Muscle of back (tissue), 11 donors: Measurements from ENCODE around the gene RDH5. TPM values are rescaled to one million over a fixed set of nuclear protein-coding genes. Genes with fewer than 3 reads are reported as not detected.

Experiments used
- DNase-seq, 3 donors: peaks; one replicate each; pipeline versions ENCODE4 v3.0.0 to v3.0.0-alpha.2; 2013
- polyA plus RNA-seq, 10 donors: library from polyadenylated mRNA; unstranded; fragments of 120-200 nt; gene quantifications; one replicate each; pipeline ENCODE4 v1.2.1, GENCODE V29; 2013; ENCODE audit not compliant: insufficient read length in 10 of 10

Gene RDH5
- polyA plus RNA-seq, 10 donors: 9.3 to 49.9 (median 19.5) TPM

GRCh38 chr12:55727643-55728185 lies 7.5 kb downstream of the RDH5 start:
- DNase-seq: peak in 1 of 3 donors; percentile 75

GRCh38 chr12:55728186-55728938 lies 8.2 kb downstream of the RDH5 start:
- DNase-seq: peak in 2 of 3 donors; percentile 89 to 93

- DNase-seq: peak; percentile 94 to 97 (median 97)
These were observed 9.0 kb downstream of the RDH5 start, which contains the start of gene CD63 for GRCh38 chr12:55728939-55729818. CD63 (minus strand) TSS chr12:55729009; CDS start chr12:55728341, 668 bp downstream.

GRCh38 chr12:55729819-55730818 lies 9.9 kb downstream of the RDH5 start:
- no peak for DNase-seq

GRCh38 chr12:55732288-55732687 lies 12.1 kb downstream of the RDH5 start:
- DNase-seq: no peak

GRCh38 chr12:55733021-55733555 lies 12.9 kb downstream of the RDH5 start:
- DNase-seq: no peak

GRCh38 chr12:55733858-55734257 lies 13.7 kb downstream of the RDH5 start:
- DNase-seq: no peak

- no peak for DNase-seq
These were observed 14.4 kb downstream of the RDH5 start for GRCh38 chr12:55734595-55734994.

- no peak for DNase-seq
These were observed 15.9 kb downstream of the RDH5 start for GRCh38 chr12:55736076-55736475.

- DNase-seq: peak in 1 of 3 donors; percentile 74
These were observed 16.8 kb downstream of the RDH5 start for GRCh38 chr12:55736780-55737580.

GRCh38 chr12:55737581-55738122 lies 17.5 kb downstream of the RDH5 start:
- DNase-seq: no peak

GRCh38 chr12:55738123-55739024 lies 18.2 kb downstream of the RDH5 start:
- peak; percentile 90 to 95 (median 94) for DNase-seq

- no peak for DNase-seq
These were observed 18.8 kb downstream of the RDH5 start for GRCh38 chr12:55739025-55739378.

GRCh38 chr12:55741931-55742680 lies 21.9 kb downstream of the RDH5 start:
- no peak for DNase-seq

GRCh38 chr12:55742719-55743405 lies 22.7 kb downstream of the RDH5 start, which contains the start of gene GDF11:
GDF11 (plus strand) TSS chr12:55743122; CDS start chr12:55743317, 195 bp downstream.
- peak; percentile 79 to 94 (median 88) for DNase-seq

- DNase-seq: peak; percentile 43 to 82 (median 68)
These were observed 23.5 kb downstream of the RDH5 start for GRCh38 chr12:55743406-55744339.
